MCF 10A (cell line): ENCODE measurements around the gene LILRB3. TPM values are rescaled to one million over a fixed set of nuclear protein-coding genes. Genes with fewer than 3 reads are reported as not detected.

Experiments
- BruUV-seq: library from RNA; stranded (reverse); fragments of 400-500 nt; replicated peaks from 2 replicates; lab custom pipeline; 2021; lab: Mats Ljungman, UMichigan
- CTCF ChIA-PET: fragments of 300-600 bp; sonication (Branson Sonifier 250); formaldehyde crosslinking; extraction: SDS; loops from one replicate; lab custom pipeline; 2021; ENCODE audit warnings: antibody characterized with exemption, inconsistent platforms; lab: Yijun Ruan, JAX
- POLR2A ChIA-PET: fragments of 300-600, 350-650 bp; sonication (Branson Sonifier 250); formaldehyde crosslinking; extraction: SDS; loops from one replicate; lab custom pipeline; 2020; ENCODE audit warnings: antibody characterized with exemption, inconsistent platforms; lab: Yijun Ruan, JAX
- DNase-seq: peaks from one replicate; pipeline ENCODE4 v3.0.0-alpha.2; 2018; ENCODE audit not compliant: unreplicated experiment
- H3K27ac Mint-ChIP-seq: one replicate; pipeline ENCODE4 v1.8.0; 2022; ENCODE audit warnings: mild to moderate bottlenecking, low read depth, mixed read lengths; ENCODE audit not compliant: unreplicated experiment
- H3K27me3 Mint-ChIP-seq: one replicate; pipeline ENCODE4 v1.8.0; 2022; ENCODE audit warnings: mixed read lengths; ENCODE audit not compliant: insufficient read depth, unreplicated experiment
- H3K36me3 Mint-ChIP-seq: one replicate; pipeline ENCODE4 v1.8.0; 2022; ENCODE audit warnings: mild to moderate bottlenecking, moderate library complexity, mixed read lengths; ENCODE audit not compliant: insufficient read depth, unreplicated experiment
- H3K4me1 Mint-ChIP-seq: one replicate; pipeline ENCODE4 v1.8.0; 2022; ENCODE audit warnings: mixed read lengths; ENCODE audit not compliant: insufficient read depth, unreplicated experiment
- H3K4me3 Mint-ChIP-seq: one replicate; pipeline ENCODE4 v1.8.0; 2022; ENCODE audit warnings: mild to moderate bottlenecking, moderate library complexity, mixed read lengths; ENCODE audit not compliant: unreplicated experiment
- H3K9me3 Mint-ChIP-seq: one replicate; pipeline ENCODE4 v1.8.0; 2022; ENCODE audit warnings: mixed read lengths; ENCODE audit not compliant: unreplicated experiment
- CTCF ChIP-seq: fragments of 200-600 bp; IDR thresholded peaks from one replicate; pipeline ENCODE4 v1.8.0; 2022; ENCODE audit warnings: antibody characterized with exemption, mild to moderate bottlenecking; ENCODE audit not compliant: unreplicated experiment
- intact Hi-C: fragments of 100-400 bp; cut with micrococcal nuclease; formaldehyde crosslinking; loops from 2 replicates; pipeline ENCODE4 v1.14.1; 2022
- total RNA-seq: library from RNA; stranded (reverse); gene quantifications from 2 replicates; pipeline ENCODE4 v1.2.3, GENCODE V29; 2022

The LILRB3 gene
- total RNA-seq, 1 experiment from 2014 or later = not detected

- BruUV-seq = no TSS peak
- H3K4me1 Mint-ChIP-seq = peaks cover 12% of the 10 kb centered on the region
- ChIA-PET POLR2A (interaction anchor here (0.8 to 13.2 kb wide), 9 partner anchors 8 to 246 kb away, joined by 3 to 324 read pairs (median 14); partner anchors contain the start of genes CNOT3, LENG1, LENG8 and MBOAT7), CTCF (interaction anchor here (0.7 to 2.5 kb wide), 4 partner anchors 15 to 34 kb away, joined by 4 to 7 read pairs (median 4); no protein-coding TSS in a partner anchor)
- H3K36me3 Mint-ChIP-seq = peaks cover 67% of the 10 kb centered on the region
- no peak for TF ChIP-seq CTCF
- peak; percentile 50 for DNase-seq
- H3K27me3 Mint-ChIP-seq = no peaks in the 10 kb centered on the region
- peak overlapping the region; percentile 99 for H3K27ac Mint-ChIP-seq
- peak overlapping the region; percentile 91 for H3K4me3 Mint-ChIP-seq
- intact Hi-C loops = loop anchor here (5.0 kb wide), 2 partner anchors 40 to 335 kb away; partner anchors contain the start of gene MYADM
- no peaks in the 10 kb centered on the region for H3K9me3 Mint-ChIP-seq
These were observed 20.8 kb downstream of the LILRB3 start for GRCh38 chr19:54201980-54202379.

- CTCF ChIA-PET = interaction anchor here (0.6 to 2.5 kb wide), 3 partner anchors 12 to 190 kb away, joined by 3 to 7 read pairs (median 3); partner anchors contain the start of gene MBOAT7
- Mint-ChIP-seq H3K4me1 (peaks cover 14% of the 10 kb centered on the region), H3K27me3 (no peaks in the 10 kb centered on the region), H3K27ac (peak overlapping the region; percentile 99), H3K9me3 (no peaks in the 10 kb centered on the region), H3K36me3 (peaks cover 60% of the 10 kb centered on the region), H3K4me3 (peak overlapping the region; percentile 91)
- DNase-seq = no peak
- intact Hi-C loops = loop anchor here (5.0 kb wide), 2 partner anchors 39 to 334 kb away; partner anchors contain the start of gene MYADM
- POLR2A ChIA-PET = interaction anchor here (0.9 to 13.2 kb wide), 13 partner anchors 9 to 1453 kb away, joined by 3 to 324 read pairs (median 4); partner anchors contain the start of genes CNOT3, LENG1, LENG8 and MBOAT7
- TSS peak; percentile 71 for BruUV-seq
- TF ChIP-seq CTCF = no peak
These were observed 21.6 kb downstream of the LILRB3 start for GRCh38 chr19:54201172-54201701.

GRCh38 chr19:54199401-54199800 is 23.4 kb downstream of the LILRB3 start:
- Mint-ChIP-seq H3K36me3 (peaks cover 56% of the 10 kb centered on the region), H3K9me3 (no peaks in the 10 kb centered on the region), H3K4me3 (peak overlapping the region; percentile 52), H3K4me1 (peaks cover 6% of the 10 kb centered on the region), H3K27me3 (no peaks in the 10 kb centered on the region), H3K27ac (no peak overlapping the region)
- intact Hi-C loops = no loop called here
- no peak for DNase-seq
- no peak for TF ChIP-seq CTCF
- POLR2A ChIA-PET = interaction anchor here (0.7 to 13.2 kb wide), 5 partner anchors 8 to 868 kb away, joined by 3 to 324 read pairs (median 27); partner anchors contain the start of genes CNOT3, LENG1, MBOAT7 and TSEN34
- CTCF ChIA-PET = interaction anchor here (0.6 to 2.8 kb wide), 6 partner anchors 9 to 81 kb away, joined by 3 to 14 read pairs (median 4); partner anchors contain the start of genes MBOAT7 and TSEN34
- no TSS peak for BruUV-seq

GRCh38 chr19:54197121-54197520 is 25.7 kb downstream of the LILRB3 start:
- TF ChIP-seq CTCF = no peak
- Mint-ChIP-seq H3K27me3 (no peaks in the 10 kb centered on the region), H3K36me3 (peaks cover 54% of the 10 kb centered on the region), H3K9me3 (no peaks in the 10 kb centered on the region), H3K4me3 (no peak overlapping the region), H3K27ac (peak overlapping the region; percentile 47), H3K4me1 (peaks cover 11% of the 10 kb centered on the region)
- ChIA-PET POLR2A (interaction anchor here (0.9 to 1.0 kb wide), 3 partner anchors 11 to 24 kb away, joined by 3 to 6 read pairs (median 4); partner anchors contain the start of gene TMC4), CTCF (interaction anchor here (2.8 kb wide), 1 partner anchor 8 kb away, joined by 14 read pairs; the partner anchor contains the start of gene MBOAT7)
- BruUV-seq = no TSS peak
- intact Hi-C loops = no loop called here
- DNase-seq = no peak
